ENCODE results near the gene SIT1.

The SIT1 gene

GRCh38 chr9:35619800-35620158 lies 31.0 kb downstream of the SIT1 start:
- TF ChIP-seq MAX (IDR thresholded peaks at IDR 0.05; ENCODE audit: low read depth, low read length) (no peak), MYC (IDR thresholded peaks at IDR 0.05; ENCODE audit: low read depth, low read length) (0 out of 2 replicates have a peak, but pooled peaks have one; percentile 1), CTCF (IDR thresholded peaks at IDR 0.05; ENCODE audit: low read depth, low read length) (no peak), POLR2A (IDR thresholded peaks at IDR 0.05; ENCODE audit: extremely low read depth, insufficient read length) (no peak)
- peak overlapping the region; percentile 29 for H3K4me3 ChIP-seq (ENCODE audit: low read depth, low read length)

GRCh38 chr9:35618854-35619799 lies 31.6 kb downstream of the SIT1 start:
- no peak for TF ChIP-seq POLR2A (IDR thresholded peaks at IDR 0.05; ENCODE audit: extremely low read depth, insufficient read length)
- peak; percentile 80 for TF ChIP-seq MYC (IDR thresholded peaks at IDR 0.05; ENCODE audit: low read depth, low read length)
- TF ChIP-seq CTCF (IDR thresholded peaks at IDR 0.05; ENCODE audit: low read depth, low read length), result no peak
- TF ChIP-seq MAX (IDR thresholded peaks at IDR 0.05; ENCODE audit: low read depth, low read length), result peak; percentile 94
- peak overlapping the region; percentile 29 for H3K4me3 ChIP-seq (ENCODE audit: low read depth, low read length)

More at GRCh38 chr9:35619800-35620158, 31.0 kb downstream of the SIT1 start:
- peak; percentile 97 for DNase-seq (ENCODE audit: low read depth)

GRCh38 chr9:35618325-35618727 lies 32.4 kb downstream of the SIT1 start, which contains the start of gene CD72:
CD72 (minus strand) TSS chr9:35618413; CDS start chr9:35618303, 110 bp downstream.
- TF ChIP-seq POLR2A (IDR thresholded peaks at IDR 0.05; ENCODE audit: extremely low read depth, insufficient read length) (no peak), MYC (IDR thresholded peaks at IDR 0.05; ENCODE audit: low read depth, low read length) (no peak), CTCF (IDR thresholded peaks at IDR 0.05; ENCODE audit: low read depth, low read length) (no peak), MAX (IDR thresholded peaks at IDR 0.05; ENCODE audit: low read depth, low read length) (no peak)
- H3K4me3 ChIP-seq (ENCODE audit: low read depth, low read length), result no peak within 1 kb of the TSS
- peak; percentile 51 for DNase-seq (ENCODE audit: low read depth)

More at GRCh38 chr9:35618854-35619799, 31.6 kb downstream of the SIT1 start:
- peak; percentile 96 for DNase-seq (ENCODE audit: low read depth)

- no peak for TF ChIP-seq POLR2A (IDR thresholded peaks at IDR 0.05; ENCODE audit: extremely low read depth, insufficient read length)
- no peak for TF ChIP-seq MAX (IDR thresholded peaks at IDR 0.05; ENCODE audit: low read depth, low read length)
- no peak for TF ChIP-seq MYC (IDR thresholded peaks at IDR 0.05; ENCODE audit: low read depth, low read length)
- no peak for TF ChIP-seq CTCF (IDR thresholded peaks at IDR 0.05; ENCODE audit: low read depth, low read length)
- no peak overlapping the region for H3K4me3 ChIP-seq (ENCODE audit: low read depth, low read length)
- no peak for DNase-seq (ENCODE audit: low read depth)
Measured at GRCh38 chr9:35617548-35617947, 33.2 kb downstream of the SIT1 start.

GRCh38 chr9:35616681-35617459 lies 33.9 kb downstream of the SIT1 start:
- H3K4me3 ChIP-seq (ENCODE audit: low read depth, low read length), result no peak overlapping the region
- no peak for TF ChIP-seq MAX (IDR thresholded peaks at IDR 0.05; ENCODE audit: low read depth, low read length)
- TF ChIP-seq CTCF (IDR thresholded peaks at IDR 0.05; ENCODE audit: low read depth, low read length), result no peak
- no peak for TF ChIP-seq MYC (IDR thresholded peaks at IDR 0.05; ENCODE audit: low read depth, low read length)
- no peak for TF ChIP-seq POLR2A (IDR thresholded peaks at IDR 0.05; ENCODE audit: extremely low read depth, insufficient read length)
- no peak for DNase-seq (ENCODE audit: low read depth)

All from NB4 (cell line).